Neural cell (in vitro differentiated cells): ENCODE results near the gene CDH4. TPM values are rescaled to one million over a fixed set of nuclear protein-coding genes. Genes with fewer than 3 reads are reported as not detected.

Source experiments
- H2AFZ ChIP-seq: fragments of 200-600, 300-800 bp; sonication (generic), shearing (Covaris generic); 2 replicates; pipeline ENCODE4 v1.6.0; 2014; ENCODE audit warnings: low read depth, mild to moderate bottlenecking, antibody characterized with exemption, low read length, moderate library complexity
- H3F3A ChIP-seq: fragments of 200-600 bp; shearing (Covaris generic); 2 replicates; pipeline ENCODE4 v1.6.1; 2016; ENCODE audit warnings: mild to moderate bottlenecking, moderate library complexity, mixed read lengths, antibody characterized with exemption, low read length; ENCODE audit not compliant: insufficient read depth, poor library complexity, severe bottlenecking
- H3K27ac ChIP-seq: fragments of 200-600, 300-800 bp; sonication (generic), shearing (Covaris generic); 2 replicates; pipeline ENCODE4 v1.5.1; 2014; ENCODE audit warnings: mild to moderate bottlenecking, low read length, moderate library complexity
- H3K27me3 ChIP-seq: fragments of 300-800, 200-600 bp; sonication (generic), shearing (Covaris generic); 2 replicates; pipeline ENCODE4 v1.6.0; 2014; ENCODE audit warnings: mild to moderate bottlenecking, low read depth, low read length, moderate library complexity; ENCODE audit not compliant: insufficient read depth
- H3K36me3 ChIP-seq: fragments of 300-800, 200-600 bp; sonication (generic), shearing (Covaris generic); 2 replicates; pipeline ENCODE4 v1.5.1; 2014; ENCODE audit warnings: mild to moderate bottlenecking, antibody characterized with exemption, low read length, moderate library complexity; ENCODE audit not compliant: insufficient read depth
- H3K4me2 ChIP-seq: fragments of 300-800, 200-600 bp; sonication (generic), shearing (Covaris generic); 2 replicates; pipeline ENCODE4 v1.6.0; 2014; ENCODE audit warnings: mild to moderate bottlenecking, low read length
- H3K4me3 ChIP-seq: fragments of 300-800, 200-600 bp; sonication (generic), shearing (Covaris generic); 2 replicates; pipeline ENCODE4 v1.5.1; 2014; ENCODE audit warnings: mild to moderate bottlenecking, low read length, moderate library complexity
- H3K79me2 ChIP-seq: fragments of 200-600 bp; shearing (Covaris generic); replicated peaks from 2 replicates; pipeline ENCODE4 v1.6.0; 2014; ENCODE audit warnings: mild to moderate bottlenecking, low read length, moderate library complexity; ENCODE audit not compliant: insufficient read depth
- H3K9ac ChIP-seq: fragments of 300-800, 200-600 bp; sonication (generic), shearing (Covaris generic); 2 replicates; pipeline ENCODE4 v1.6.1; 2016; ENCODE audit warnings: mild to moderate bottlenecking, low read length, mixed read lengths
- H3K9me2 ChIP-seq: fragments of 200-600 bp; shearing (Covaris generic); 2 replicates; pipeline ENCODE4 v1.6.1; 2016; ENCODE audit warnings: mild to moderate bottlenecking, low read length, mixed read lengths; ENCODE audit not compliant: insufficient read depth
- H3K9me3 ChIP-seq: fragments of 200-600, 300-800 bp; sonication (generic), shearing (Covaris generic); 2 replicates; pipeline ENCODE4 v1.6.1; 2016; ENCODE audit warnings: mild to moderate bottlenecking, mixed run types, low read length, moderate library complexity, mixed read lengths
- H4K20me1 ChIP-seq: fragments of 200-600 bp; shearing (Covaris generic); 2 replicates; pipeline ENCODE4 v1.6.1; 2016; ENCODE audit warnings: mild to moderate bottlenecking, mixed run types; ENCODE audit not compliant: insufficient read depth
- CTCF ChIP-seq: fragments of 450-650 bp; IDR thresholded peaks from 2 replicates; pipeline ENCODE4 v1.5.1; 2014; ENCODE audit warnings: antibody characterized with exemption, mild to moderate bottlenecking, moderate library complexity; ENCODE audit not compliant: poor library complexity, severe bottlenecking
- EP300 ChIP-seq: fragments of 450-650 bp; conservative IDR thresholded peaks from 2 replicates; pipeline ENCODE4 v1.6.1; 2014; ENCODE audit warnings: antibody characterized with exemption, mild to moderate bottlenecking, moderate library complexity; ENCODE audit not compliant: poor library complexity, severe bottlenecking
- EZH2 ChIP-seq: fragments of 200-600, 300-800 bp; shearing (Covaris generic), sonication (generic); IDR thresholded peaks from 2 replicates; pipeline ENCODE4 v1.6.1; 2014; ENCODE audit warnings: antibody characterized with exemption, low read length, borderline replicate concordance, mild to moderate bottlenecking; ENCODE audit not compliant: insufficient read depth, poor library complexity, severe bottlenecking
- MXI1 ChIP-seq: fragments of 450-650 bp; conservative IDR thresholded peaks from 2 replicates; pipeline ENCODE4 v1.6.1; 2014; ENCODE audit warnings: antibody characterized with exemption, mild to moderate bottlenecking; ENCODE audit not compliant: poor library complexity, severe bottlenecking
- POLR2AphosphoS5 ChIP-seq: IDR thresholded peaks from 2 replicates; pipeline ENCODE4 v1.6.1; 2012
- RAD21 ChIP-seq: fragments of 450-650 bp; conservative IDR thresholded peaks from 2 replicates; pipeline ENCODE4 v1.6.1; 2014; ENCODE audit warnings: antibody characterized with exemption, mild to moderate bottlenecking, moderate library complexity
- REST ChIP-seq: IDR thresholded peaks from 2 replicates; pipeline ENCODE4 v1.6.1; 2012; ENCODE audit warnings: borderline replicate concordance
- SMC3 ChIP-seq: fragments of 450-650 bp; conservative IDR thresholded peaks from 2 replicates; pipeline ENCODE4 v1.6.1; 2014; ENCODE audit warnings: antibody characterized with exemption, mild to moderate bottlenecking, moderate library complexity; ENCODE audit not compliant: poor library complexity
- TAF1 ChIP-seq: IDR thresholded peaks from 2 replicates; pipeline ENCODE4 v1.6.1; 2012; ENCODE audit warnings: low read depth
- polyA plus RNA-seq: library from polyadenylated mRNA; depleted of rRNA; stranded (reverse); fragments of >200 nt; gene quantifications from 2 replicates; pipeline ENCODE4 v1.2.3, GENCODE V29; 2014

Gene CDH4
- polyA plus RNA-seq, 1 donor from 2014 or later, result 24.6 TPM

GRCh38 chr20:61524951-61525666 lies 273.0 kb downstream of the CDH4 start:
- H2AFZ ChIP-seq, result no peak overlapping the region
- H4K20me1 ChIP-seq, result no peaks in the 10 kb centered on the region

More at GRCh38 chr20:61524951-61525666, 273.0 kb downstream of the CDH4 start:
- no peaks in the 10 kb centered on the region for H3K27me3 ChIP-seq
- H3K9me3 ChIP-seq, result no peaks in the 10 kb centered on the region
- TF ChIP-seq POLR2AphosphoS5 (no peak), CTCF (no peak), REST (no peak), RAD21 (no peak), TAF1 (no peak), SMC3 (no peak), EP300 (no peak), EZH2 (no peak), MXI1 (no peak)
- H3K4me3 ChIP-seq, result no peak overlapping the region
- H3K36me3 ChIP-seq, result no peaks in the 10 kb centered on the region
- no peaks in the 10 kb centered on the region for H3K9me2 ChIP-seq
- H3K79me2 ChIP-seq, result no peaks in the 10 kb centered on the region
- H3K27ac ChIP-seq, result no peak overlapping the region
- no peaks in the 10 kb centered on the region for H3F3A ChIP-seq
- no peak overlapping the region for H3K4me2 ChIP-seq
- no peak overlapping the region for H3K9ac ChIP-seq
